Measurements from ENCODE around the gene IARS1. TPM values are rescaled to one million over a fixed set of nuclear protein-coding genes. Genes with fewer than 3 reads are reported as not detected.
A peak's percentile ranks its signal among the peaks of the same experiment; 100 is the strongest.

Gene IARS1
- total and polyA plus RNA-seq, 10 of the 15 experiments (the other 5 are each of a cell fraction or from before 2014, with no cell fraction given): 71.0 to 227 (median 153) TPM

GRCh38 chr9:92292338-92293074 lies 991 bp downstream of the IARS1 start:
- Histone ChIP-seq H3K4me1 (ENCODE audit: control insufficient read depth, insufficient read depth, low read length) (peaks cover 14% of the 10 kb centered on the region), H2AFZ (ENCODE audit: control insufficient read depth, low read depth, low read length) (no peak overlapping the region), H3K4me3 (peak overlapping the region; percentile 81), H3K9me3 (replicated peaks; ENCODE audit: control insufficient read depth, insufficient read depth, low read length) (no peaks in the 10 kb centered on the region), H3K9ac (ENCODE audit: control insufficient read depth, insufficient read depth, low read length) (peak overlapping the region; percentile 88), H4K20me1 (ENCODE audit: control insufficient read depth, insufficient read depth) (no peaks in the 10 kb centered on the region), H3K27ac (ENCODE audit: control insufficient read depth, insufficient read depth) (peak overlapping the region; percentile 71), H3K36me3 (ENCODE audit: control insufficient read depth in 2 of 2, insufficient read depth in 2 of 2, low read length in 1 of 2) (peaks cover 0 to 3% of the 10 kb centered on the region in 2 experiments; a peak in 2 of 4 replicates), H3K79me2 (ENCODE audit: control insufficient read depth, insufficient read depth, low read length) (peaks cover 68% of the 10 kb centered on the region), H3K4me2 (ENCODE audit: control insufficient read depth, insufficient read depth) (peak overlapping the region; percentile 97), H3K27me3 (replicated peaks in 1 of 2; ENCODE audit: control insufficient read depth in 2 of 2, insufficient read depth in 2 of 2, low read length in 1 of 2) (no peaks in the 10 kb centered on the region)
- ChIA-PET POLR2A (interaction anchor here (3.4 kb wide), 1 partner anchor 33 kb away, joined by 9 read pairs; the partner anchor contains the start of genes CENPP and NOL8), RAD21 (ENCODE audit: unreplicated experiment) (interaction anchor here (0.7 to 0.9 kb wide), 2 partner anchors 34 to 138 kb away, joined by 3 to 5 read pairs; partner anchors contain the start of gene CENPP), CTCF (interaction anchor here (1.4 to 3.3 kb wide), 2 partner anchors 10 to 14 kb away, joined by 5 to 9 read pairs; no protein-coding TSS in a partner anchor), SMC1A (ENCODE audit: uncharacterized antibody, unreplicated experiment) (interaction anchor here (0.6 to 1.2 kb wide), 4 partner anchors 8 to 144 kb away, joined by 3 to 5 read pairs (median 3); no protein-coding TSS in a partner anchor)
- in situ Hi-C loops (cut with MboI): no loop called here
- intact Hi-C loops (cut with micrococcal nuclease; ENCODE audit: unreplicated experiment): no loop called here
- FAIRE-seq (no peak), ATAC-seq (no peak), DNase-seq (ENCODE audit: low read depth, low spot score) (no peak)
- WGBS (ENCODE audit: insufficient coverage, insufficient replicate concordance, low lambda C conversion rate, missing lambda C conversion rate): 15% methylated on average over 8 of the region's 8 CpGs
- no TSS peak for BruUV-seq (replicated peaks)
- TF ChIP-seq POLR2A (IDR thresholded peaks at IDR 0.05; ENCODE audit: low read depth, low read length) (peak; percentile 36; the same call in 1 of the 2 replicates), NFYA (IDR thresholded peaks at IDR 0.05; ENCODE audit: borderline replicate concordance, low read depth, low read length) (no peak)

GRCh38 chr9:92291577-92291976 lies 1.9 kb downstream of the IARS1 start:
- ChIA-PET RAD21 (ENCODE audit: unreplicated experiment) (interaction anchor here (0.6 to 2.1 kb wide), 2 partner anchors 16 to 151 kb away, joined by 3 to 9 read pairs; no protein-coding TSS in a partner anchor), POLR2A (interaction anchor here (0.5 to 3.4 kb wide), 7 partner anchors 10 to 177 kb away, joined by 3 to 9 read pairs (median 3); partner anchors contain the start of genes CENPP, NOL8 and SPTLC1), SMC1A (ENCODE audit: uncharacterized antibody, unreplicated experiment) (interaction anchor here (0.6 to 1.2 kb wide), 7 partner anchors 9 to 379 kb away, joined by 3 to 5 read pairs (median 3); partner anchors contain the start of gene IPPK), CTCF (interaction anchor here (0.8 to 3.3 kb wide), 4 partner anchors 10 to 500 kb away, joined by 3 to 16 read pairs (median 7); no protein-coding TSS in a partner anchor)
- Histone ChIP-seq H3K9me3 (replicated peaks; ENCODE audit: control insufficient read depth, insufficient read depth, low read length) (no peaks in the 10 kb centered on the region), H3K4me1 (ENCODE audit: control insufficient read depth, insufficient read depth, low read length) (peaks cover 14% of the 10 kb centered on the region), H3K27me3 (replicated peaks in 1 of 2; ENCODE audit: control insufficient read depth in 2 of 2, insufficient read depth in 2 of 2, low read length in 1 of 2) (no peaks in the 10 kb centered on the region), H3K36me3 (ENCODE audit: control insufficient read depth in 2 of 2, insufficient read depth in 2 of 2, low read length in 1 of 2) (peaks cover 0 to 11% of the 10 kb centered on the region in 2 experiments; a peak in 3 of 4 replicates), H4K20me1 (ENCODE audit: control insufficient read depth, insufficient read depth) (no peaks in the 10 kb centered on the region), H3K4me3 (peak overlapping the region; percentile 81; the same call in 1 of the 2 replicates), H2AFZ (ENCODE audit: control insufficient read depth, low read depth, low read length) (no peak overlapping the region), H3K79me2 (ENCODE audit: control insufficient read depth, insufficient read depth, low read length) (peaks cover 71% of the 10 kb centered on the region), H3K27ac (ENCODE audit: control insufficient read depth, insufficient read depth) (no peak overlapping the region; the same call in 1 of the 2 replicates), H3K9ac (ENCODE audit: control insufficient read depth, insufficient read depth, low read length) (no peak overlapping the region), H3K4me2 (ENCODE audit: control insufficient read depth, insufficient read depth) (peak overlapping the region; percentile 97)
- in situ Hi-C loops (cut with MboI) (no loop called here), intact Hi-C loops (cut with micrococcal nuclease; ENCODE audit: unreplicated experiment) (no loop called here)
- FAIRE-seq (no peak), DNase-seq (ENCODE audit: low read depth, low spot score) (no peak), ATAC-seq (no peak)
- WGBS (ENCODE audit: insufficient coverage, insufficient replicate concordance, low lambda C conversion rate, missing lambda C conversion rate): 2% methylated on average over 2 of the region's 2 CpGs
- BruUV-seq (replicated peaks): no TSS peak
- TF ChIP-seq EGR1 (IDR thresholded peaks at IDR 0.05; ENCODE audit: borderline replicate concordance in 1 of 2, low read depth in 2 of 2, low read length in 2 of 2) (no peak), E2F4 (IDR thresholded peaks at IDR 0.05; ENCODE audit: low read depth, low read length) (no peak), CBFB (IDR thresholded peaks at IDR 0.05; ENCODE audit: low read depth) (no peak), CUX1 (IDR thresholded peaks at IDR 0.05; ENCODE audit: insufficient replicate concordance, low read depth, low read length) (no peak), NFXL1 (IDR thresholded peaks at IDR 0.05; ENCODE audit: borderline replicate concordance) (no peak)
